IMR-90 (cell line): ENCODE data around the gene C5orf52. TPM values are rescaled to one million over a fixed set of nuclear protein-coding genes. Genes with fewer than 3 reads are reported as not detected.

Source experiments
- ATAC-seq: fragments of 200-7000 bp; cut with Tn5 transposase; 2 replicates; pipeline ENCODE4 v1.9.1; 2020; ENCODE audit warnings: low read depth, mild to moderate bottlenecking, moderate library complexity
- BruUV-seq: library from RNA; stranded (reverse); fragments of 400-500 nt; replicated peaks from 2 replicates; lab custom pipeline; 2021; lab: Mats Ljungman, UMichigan
- CTCF ChIA-PET: fragments of 300-600 bp; formaldehyde crosslinking; extraction: SDS; loops from one replicate; lab custom pipeline; 2021; ENCODE audit warnings: antibody characterized with exemption; lab: Yijun Ruan, JAX
- POLR2A ChIA-PET: fragments of 300-600 bp; sonication (Branson Sonifier 250); formaldehyde crosslinking; loops from one replicate; lab custom pipeline; 2022; ENCODE audit warnings: antibody characterized with exemption; ENCODE audit not compliant: unreplicated experiment; lab: Charles Lee
- DNase-seq: peaks from one replicate; pipeline ENCODE4 v3.0.0; 2013
- H2AFZ ChIP-seq: replicated peaks from 2 replicates; pipeline ENCODE3; 2013; ENCODE audit warnings: low read length, mild to moderate bottlenecking; ENCODE audit not compliant: poor library complexity
- H2AK5ac ChIP-seq: 2 replicates; pipeline ENCODE4 v1.6.1; 2013; ENCODE audit warnings: low read depth, low read length, inconsistent platforms
- H2AK9ac ChIP-seq: replicated peaks from 2 replicates; pipeline ENCODE3; 2013; ENCODE audit warnings: mild to moderate bottlenecking, low read depth, low read length, moderate library complexity; ENCODE audit not compliant: poor library complexity
- H2BK120ac ChIP-seq: 2 replicates; pipeline ENCODE4 v1.6.1; 2013; ENCODE audit warnings: low read depth, low read length, inconsistent platforms
- H2BK15ac ChIP-seq: 3 replicates; pipeline ENCODE4 v1.6.1; 2013; ENCODE audit warnings: low read depth, low read length, inconsistent platforms
- H2BK20ac ChIP-seq: 2 replicates; pipeline ENCODE4 v1.6.1; 2013; ENCODE audit warnings: low read depth, mild to moderate bottlenecking, inconsistent platforms, low read length, moderate library complexity
- H2BK5ac ChIP-seq: 2 replicates; pipeline ENCODE4 v1.6.1; 2013; ENCODE audit warnings: mild to moderate bottlenecking, low read depth, low read length, inconsistent platforms; ENCODE audit not compliant: poor library complexity, severe bottlenecking
- H3K14ac ChIP-seq: replicated peaks from 2 replicates; pipeline ENCODE4 v1.6.1; 2013; ENCODE audit warnings: low read depth, low read length, inconsistent platforms
- H3K18ac ChIP-seq: 2 replicates; pipeline ENCODE4 v1.6.1; 2013; ENCODE audit warnings: low read depth, low read length, control low read depth
- H3K23ac ChIP-seq: 2 replicates; pipeline ENCODE4 v1.6.1; 2013; ENCODE audit warnings: low read depth, low read length, inconsistent platforms
- H3K27ac ChIP-seq: 2 replicates; pipeline ENCODE4 v1.5.1; 2013; ENCODE audit warnings: mild to moderate bottlenecking, control low read depth, low read length; ENCODE audit not compliant: insufficient read depth
- H3K27me3 ChIP-seq: 2 replicates; pipeline ENCODE4 v1.6.1; 2013; ENCODE audit warnings: low read length; ENCODE audit not compliant: control insufficient read depth, insufficient read depth
- H3K36me3 ChIP-seq: 2 replicates; pipeline ENCODE4 v1.6.1; 2013; ENCODE audit warnings: low read length, mixed read lengths; ENCODE audit not compliant: control insufficient read depth, insufficient read depth
- H3K4ac ChIP-seq: 2 replicates; pipeline ENCODE4 v1.6.1; 2013; ENCODE audit warnings: low read depth, low read length, inconsistent platforms
- H3K4me1 ChIP-seq: 2 replicates; pipeline ENCODE4 v1.6.1; 2013; ENCODE audit warnings: low read length, mixed read lengths; ENCODE audit not compliant: control insufficient read depth, insufficient read depth
- H3K4me2 ChIP-seq: 2 replicates; pipeline ENCODE4 v1.6.1; 2013; ENCODE audit warnings: low read depth, mild to moderate bottlenecking, control low read depth, low read length, moderate library complexity
- H3K4me3 ChIP-seq: 2 replicates; pipeline ENCODE4 v1.5.1; 2013; ENCODE audit warnings: low read depth, mild to moderate bottlenecking, control low read depth, low read length, moderate library complexity; ENCODE audit not compliant: insufficient read depth
- H3K56ac ChIP-seq: 2 replicates; pipeline ENCODE4 v1.6.1; 2013; ENCODE audit warnings: low read length, inconsistent platforms; ENCODE audit not compliant: insufficient read depth; ENCODE audit errors: extremely low read depth
- H3K79me1 ChIP-seq, 2 experiments: 2 replicates each; pipeline ENCODE4 v1.6.1; 2013; ENCODE audit warnings: low read length in 2 of 2, inconsistent platforms in 1 of 2, low read depth in 1 of 2
- H3K9ac ChIP-seq: 2 replicates; pipeline ENCODE4 v1.6.1; 2013; ENCODE audit warnings: low read depth, low read length, control low read depth
- H3K9me1 ChIP-seq: 2 replicates; pipeline ENCODE4 v1.6.1; 2013; ENCODE audit warnings: low read length, inconsistent platforms; ENCODE audit not compliant: insufficient read depth
- H3K9me3 ChIP-seq: 2 replicates; pipeline ENCODE4 v1.6.1; 2013; ENCODE audit warnings: low read length; ENCODE audit not compliant: control insufficient read depth, insufficient read depth
- H4K20me1 ChIP-seq: 2 replicates; pipeline ENCODE4 v1.6.1; 2013; ENCODE audit warnings: low read length, inconsistent platforms; ENCODE audit not compliant: insufficient read depth
- H4K5ac ChIP-seq: 2 replicates; pipeline ENCODE4 v1.6.1; 2013; ENCODE audit warnings: mild to moderate bottlenecking, low read depth, low read length, control low read depth
- H4K8ac ChIP-seq, 2 experiments: 2 replicates each; pipeline ENCODE4 v1.6.1; 2013; ENCODE audit warnings: low read depth in 2 of 2, low read length in 2 of 2, control low read depth in 1 of 2, inconsistent platforms in 1 of 2
- H4K91ac ChIP-seq: 2 replicates; pipeline ENCODE4 v1.6.1; 2013; ENCODE audit warnings: low read depth, low read length, inconsistent platforms; ENCODE audit not compliant: insufficient read depth
- BHLHE40 ChIP-seq: fragments of 150-350 bp; IDR thresholded peaks from 2 replicates; pipeline ENCODE4 v1.6.1; 2016; ENCODE audit warnings: mild to moderate bottlenecking, low read depth, low read length
- MAFK ChIP-seq: IDR thresholded peaks from 2 replicates; pipeline ENCODE4 v1.6.1; 2012; ENCODE audit warnings: low read depth, low read length, improper control_type of control experiment
- NFE2L2 ChIP-seq: fragments of 150-350 bp; IDR thresholded peaks from 2 replicates; pipeline ENCODE4 v1.6.1; 2016; ENCODE audit warnings: low read depth, mild to moderate bottlenecking, low read length
- POLR2A ChIP-seq: IDR thresholded peaks from 2 replicates; pipeline ENCODE4 v1.6.1; 2012; ENCODE audit warnings: mild to moderate bottlenecking, low read depth, low read length
- WGBS, 2 experiments: methylation state at CpG; one replicate each; pipeline versions ENCODE4 v1.1.5 to v1.1.7; 2013; ENCODE audit warnings: missing lambda C conversion rate in 2 of 2; ENCODE audit not compliant: insufficient read length in 1 of 2; ENCODE audit errors: extremely low coverage in 2 of 2; 5-methylcytosine and 5-hydroxymethylcytosine counted together
- dilution Hi-C: fragments of 300-500 bp; cut with HindIII; formaldehyde crosslinking; loops from one replicate; pipeline ENCODE4 v1.14.3; 2018; ENCODE audit warnings: low sequenced_read_pairs; ENCODE audit not compliant: unreplicated experiment
- in situ Hi-C: fragments of 300-500 bp; cut with MboI; formaldehyde crosslinking; loops from 3 replicates; pipeline ENCODE4 v1.14.3; 2019; ENCODE audit warnings: low sequenced_read_pairs, inconsistent platforms, mixed read lengths
- intact Hi-C: fragments of 100-400 bp; cut with micrococcal nuclease; formaldehyde crosslinking; loops from 2 replicates; pipeline ENCODE4 v1.10.0; 2022
- polyA plus RNA-seq, 3 experiments: library from polyadenylated mRNA; depleted of rRNA; stranded (reverse); fragments of >200 nt; gene quantifications; 2 replicates each; pipeline ENCODE4 v1.2.3, GENCODE V29; 2012; ENCODE audit warnings: low replicate concordance in 1 of 3
- total RNA-seq: library from RNA; depleted of rRNA; stranded (reverse); fragments of >200 nt; gene quantifications from 2 replicates; pipeline ENCODE4 v1.2.3, GENCODE V29; 2012

The C5orf52 gene
- total and polyA plus RNA-seq, 2 of the 4 experiments (the other 2 are of a cell fraction), result not detected

GRCh38 chr5:157719245-157719644 lies 47.9 kb downstream of the C5orf52 start:
- H3K27me3 ChIP-seq, result no peaks in the 10 kb centered on the region
- intact Hi-C loops, result loop anchor here (5.0 to 10.0 kb wide), 2 partner anchors 147 to 214 kb away; no protein-coding TSS in a partner anchor
- no peaks in the 10 kb centered on the region for H3K9me3 ChIP-seq
- H2BK120ac ChIP-seq, result no peak overlapping the region
- no peak overlapping the region for H4K8ac ChIP-seq
- H2BK5ac ChIP-seq, result no peak overlapping the region
- no peaks in the 10 kb centered on the region for H4K20me1 ChIP-seq
- no peak overlapping the region for H3K9ac ChIP-seq
- H3K4ac ChIP-seq, result no peak overlapping the region
- H3K18ac ChIP-seq, result no peak overlapping the region
- H2AK9ac ChIP-seq, result no peak overlapping the region
- ChIA-PET POLR2A (no interaction called here), CTCF (interaction anchor here (0.6 to 2.2 kb wide), 9 partner anchors 11 to 391 kb away, joined by 3 to 6 read pairs (median 4); partner anchors contain the start of gene THG1L)
- no peak for DNase-seq
- WGBS, 2 experiments, result no CpG with 5 or more reads among the region's 2 CpGs
- H2AFZ ChIP-seq, result no peak overlapping the region
- no peaks in the 10 kb centered on the region for H3K36me3 ChIP-seq
- H3K27ac ChIP-seq, result no peak overlapping the region
- no peak for ATAC-seq
- no peak overlapping the region for H3K4me2 ChIP-seq
- H3K14ac ChIP-seq, result no peak overlapping the region
- H3K79me1 ChIP-seq, result no peaks in the 10 kb centered on the region
- no peaks in the 10 kb centered on the region for H3K4me1 ChIP-seq
- no TSS peak for BruUV-seq
- no peak overlapping the region for H4K5ac ChIP-seq
- no peaks in the 10 kb centered on the region for H3K9me1 ChIP-seq
- H2AK5ac ChIP-seq, result no peak overlapping the region
- H4K91ac ChIP-seq, result no peak overlapping the region
- H2BK15ac ChIP-seq, result no peak overlapping the region
- TF ChIP-seq POLR2A (no peak), BHLHE40 (no peak), NFE2L2 (no peak), MAFK (no peak)
- dilution Hi-C loops, result no loop called here
- no peak overlapping the region for H3K4me3 ChIP-seq
- H3K23ac ChIP-seq, result no peak overlapping the region
- no peak overlapping the region for H3K56ac ChIP-seq
- no peak overlapping the region for H2BK20ac ChIP-seq
- in situ Hi-C loops, result loop anchor here (10.0 kb wide), 2 partner anchors 214 to 364 kb away; no protein-coding TSS in a partner anchor
